Pancreas (tissue), 10 donors: ENCODE measurements around the gene WDR7. TPM values are rescaled to one million over a fixed set of nuclear protein-coding genes. Genes with fewer than 3 reads are reported as not detected.

Experiments used
- ATAC-seq, 4 donors: fragments of 200-7000 bp; cut with Tn5 transposase; one replicate each; pipeline versions ENCODE4 v1.8.0 to v1.9.1; 2020; ENCODE audit warnings: mild to moderate bottlenecking in 4 of 4, moderate library complexity in 4 of 4
- DNase-seq, 6 donors: peaks; one replicate each; pipeline ENCODE4 v3.0.0-alpha.2; 2020
- FAIRE-seq: peaks from 2 replicates; lab custom pipeline; 2012; peaks lifted over from hg19 to GRCh38; lab: Jason Lieb, UNC
- H3K27ac ChIP-seq, 4 donors: fragments of 200-600 bp; sonication (generic); 1 replicate in 3 of 4; 2 replicates in 1 of 4; pipeline versions ENCODE4 v1.5.0 to v1.8.0; 2020
- H3K27me3 ChIP-seq, 4 donors: fragments of 200-600 bp; one replicate each; pipeline ENCODE4 v1.8.0; 2021
- H3K36me3 ChIP-seq, 3 donors: fragments of 200-600 bp; sonication (generic) in 1 of 3; one replicate each; pipeline versions ENCODE4 v1.5.0 to v1.8.0; 2020 to 2021
- H3K4me1 ChIP-seq, 3 donors: fragments of 200-600 bp; one replicate each; pipeline ENCODE4 v1.8.0; 2021
- H3K4me3 ChIP-seq, 4 donors: fragments of 200-600 bp; sonication (generic) in 2 of 4; one replicate each; pipeline versions ENCODE4 v1.5.0 to v1.8.0; 2020 to 2021
- H3K9me3 ChIP-seq, 4 donors: fragments of 200-600 bp; one replicate each; pipeline ENCODE4 v1.8.0; 2021
- WGBS, 2 donors: extraction: QIAGEN DNeasy Blood & Tissue Kit; methylation state at CpG; one replicate each; pipeline ENCODE4 v1.1.7; 2013; 5-methylcytosine and 5-hydroxymethylcytosine counted together
- intact Hi-C, 3 donors: fragments of 100-400 bp; cut with DNase I; formaldehyde crosslinking; loops; one replicate each; pipeline versions ENCODE4 v1.11.1 to v1.14.2; 2022
- polyA plus RNA-seq, 2 donors: library from polyadenylated mRNA; stranded (reverse); fragments of 200-250 nt; gene quantifications; one replicate each; pipeline ENCODE4 v1.2.3, GENCODE V29; 2013
- total RNA-seq, 6 donors: library from RNA; stranded (reverse); fragmentation: NEBNext Ultra II Directional in 4 of 6; extraction: Animal tissue kit (Norgen Biotek cat#: 25700) in 4 of 6; gene quantifications; one replicate each; pipeline versions ENCODE4 v1.2.1 to v1.2.4, GENCODE V29; 2021 to 2023
- TF ChIP-seq, protein P1 (sequence below), 4 donors: fragments of 200-600 bp; sonication (generic) in 3 of 4; IDR thresholded peaks; one replicate each; pipeline versions ENCODE4 v1.5.0 to v1.8.0; 2021; ENCODE audit warnings: antibody characterized with exemption in 4 of 4
- donor health status: healthy with polysubstance abuse.
- donor health status: DM: no; HTN: no; CAD: no; lungs with moderate emphysema.
- donor health status: DM: no; HTN: no; CAD: no.
- donor health status: control.
- donor health status: control.
- donor health status: Bipolar disorder and iron deficiency.
- donor health status: DM: yes; HTN: yes; CAD: no.
- donor health status: DM: no; HTN: no; CAD: no.
- donor health status: DM: no; HTN: no; CAD: no.
- donor health status: DM: yes; HTN: yes; CAD: no.

WDR7 gene
- total and polyA plus RNA-seq, 8 donors = 2.5 to 14.4 (median 10.3) TPM

DNA sequence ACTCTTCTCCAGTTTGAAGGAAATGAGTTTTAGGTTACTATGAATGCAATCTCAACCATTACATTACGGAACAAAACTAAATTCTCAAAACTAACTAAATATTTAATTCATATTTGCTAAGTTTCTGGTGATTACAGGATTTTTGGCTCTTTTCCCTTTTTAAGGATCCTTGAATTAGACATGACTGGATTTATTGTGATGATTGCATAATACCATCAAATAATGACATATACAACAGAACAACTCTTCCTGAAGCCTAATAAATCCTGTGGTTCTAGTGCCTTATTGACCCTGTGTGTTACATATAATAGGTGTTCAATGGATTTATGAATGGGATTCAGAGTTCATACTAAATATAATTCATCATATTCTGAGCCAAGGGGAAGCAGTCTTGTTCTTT lies 90.5 kb downstream of the WDR7 start:
- intact Hi-C loops = loop anchor here in 1 of 3 donors (10.0 kb wide), 1 partner anchor 823 kb away; no protein-coding TSS in a partner anchor

DNA sequence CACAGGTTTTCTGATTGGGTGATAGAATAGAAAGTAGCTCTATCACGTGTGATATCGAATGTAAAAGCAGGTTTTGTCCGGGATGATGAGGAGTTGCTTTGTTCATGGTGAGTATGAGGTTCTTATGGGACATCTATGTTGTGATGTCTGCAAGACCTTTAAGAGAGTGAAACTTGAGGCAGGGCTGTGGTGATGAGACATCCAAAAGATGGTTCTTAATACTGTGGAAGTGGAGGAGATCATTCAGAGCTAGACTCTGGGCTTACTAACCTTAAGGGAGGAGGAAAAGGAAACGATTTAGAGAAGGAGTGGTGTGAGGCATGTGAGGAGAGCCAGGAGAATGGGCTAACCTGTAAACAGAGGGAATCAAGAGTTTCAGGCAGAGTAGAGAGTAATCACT lies 92.0 kb downstream of the WDR7 start:
- intact Hi-C loops = loop anchor here in 1 of 3 donors (10.0 kb wide), 1 partner anchor 822 kb away; no protein-coding TSS in a partner anchor
- no peaks in the 10 kb centered on the region for H3K4me1 ChIP-seq
- no peak for FAIRE-seq
- H3K27ac ChIP-seq = no peak overlapping the region
- WGBS, 2 donors = 88 to 93% methylated on average over 4 of the region's 4 CpGs
- no peak overlapping the region for H3K4me3 ChIP-seq
- TF ChIP-seq, protein P1, sequence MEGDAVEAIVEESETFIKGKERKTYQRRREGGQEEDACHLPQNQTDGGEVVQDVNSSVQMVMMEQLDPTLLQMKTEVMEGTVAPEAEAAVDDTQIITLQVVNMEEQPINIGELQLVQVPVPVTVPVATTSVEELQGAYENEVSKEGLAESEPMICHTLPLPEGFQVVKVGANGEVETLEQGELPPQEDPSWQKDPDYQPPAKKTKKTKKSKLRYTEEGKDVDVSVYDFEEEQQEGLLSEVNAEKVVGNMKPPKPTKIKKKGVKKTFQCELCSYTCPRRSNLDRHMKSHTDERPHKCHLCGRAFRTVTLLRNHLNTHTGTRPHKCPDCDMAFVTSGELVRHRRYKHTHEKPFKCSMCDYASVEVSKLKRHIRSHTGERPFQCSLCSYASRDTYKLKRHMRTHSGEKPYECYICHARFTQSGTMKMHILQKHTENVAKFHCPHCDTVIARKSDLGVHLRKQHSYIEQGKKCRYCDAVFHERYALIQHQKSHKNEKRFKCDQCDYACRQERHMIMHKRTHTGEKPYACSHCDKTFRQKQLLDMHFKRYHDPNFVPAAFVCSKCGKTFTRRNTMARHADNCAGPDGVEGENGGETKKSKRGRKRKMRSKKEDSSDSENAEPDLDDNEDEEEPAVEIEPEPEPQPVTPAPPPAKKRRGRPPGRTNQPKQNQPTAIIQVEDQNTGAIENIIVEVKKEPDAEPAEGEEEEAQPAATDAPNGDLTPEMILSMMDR (IDR thresholded peaks at IDR 0.05) = no peak
- H3K27me3 ChIP-seq = no peaks in the 10 kb centered on the region
- ATAC-seq = no peak
- DNase-seq = no peak
- H3K36me3 ChIP-seq = no peaks in the 10 kb centered on the region
- no peaks in the 10 kb centered on the region for H3K9me3 ChIP-seq

More for the DNA sequence above, 90.5 kb downstream of the WDR7 start:
- WGBS, 2 donors = 79 to 83% methylated on average over 1 of the region's 1 CpG
- Histone ChIP-seq H3K36me3 (no peaks in the 10 kb centered on the region), H3K4me1 (no peaks in the 10 kb centered on the region), H3K27me3 (no peaks in the 10 kb centered on the region), H3K27ac (no peak overlapping the region), H3K4me3 (no peak overlapping the region), H3K9me3 (no peaks in the 10 kb centered on the region)
- TF ChIP-seq, protein P1 (IDR thresholded peaks at IDR 0.05) = no peak
- DNase-seq (no peak), ATAC-seq (no peak), FAIRE-seq (no peak)

DNA sequence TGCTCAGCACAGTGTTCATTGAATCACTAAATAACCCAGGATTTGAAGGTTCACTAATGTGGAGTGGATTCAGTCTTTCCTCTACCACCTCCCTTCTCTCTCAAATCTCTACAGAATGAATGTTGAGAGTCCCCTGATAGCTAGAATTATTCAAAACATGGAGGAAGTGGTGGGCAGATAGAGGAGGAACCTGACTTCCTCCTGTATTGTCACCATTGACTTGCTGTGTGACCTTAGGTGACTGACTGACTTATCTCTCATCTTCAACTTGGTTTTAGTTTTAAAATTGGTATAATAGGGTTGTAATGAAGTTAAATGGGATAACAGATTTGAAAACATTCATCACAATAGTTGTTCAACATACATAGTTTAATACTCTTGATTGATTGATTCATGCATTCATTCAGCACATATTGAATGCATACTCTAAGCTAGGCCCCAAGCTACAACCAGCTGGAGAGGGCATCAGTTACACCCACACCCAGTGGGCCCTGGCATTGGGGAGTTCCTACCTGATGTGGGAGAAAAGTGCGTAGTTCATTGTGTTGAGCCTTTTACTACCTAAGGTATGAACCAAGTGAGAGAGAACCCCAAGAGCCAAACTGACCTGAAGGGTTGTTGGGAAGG lies 96.0 kb downstream of the WDR7 start:
- Histone ChIP-seq H3K4me1 (no peaks in the 10 kb centered on the region), H3K4me3 (no peak overlapping the region), H3K9me3 (no peaks in the 10 kb centered on the region), H3K36me3 (no peaks in the 10 kb centered on the region), H3K27ac (no peak overlapping the region), H3K27me3 (no peaks in the 10 kb centered on the region)
- WGBS, 2 donors = 91 to 100% methylated on average over 1 of the region's 1 CpG
- TF ChIP-seq, protein P1 (IDR thresholded peaks at IDR 0.05) = no peak
- FAIRE-seq (no peak), DNase-seq (no peak), ATAC-seq (no peak)
- intact Hi-C loops = loop anchor here in 1 of 3 donors (10.0 kb wide), 1 partner anchor 818 kb away; no protein-coding TSS in a partner anchor

DNA sequence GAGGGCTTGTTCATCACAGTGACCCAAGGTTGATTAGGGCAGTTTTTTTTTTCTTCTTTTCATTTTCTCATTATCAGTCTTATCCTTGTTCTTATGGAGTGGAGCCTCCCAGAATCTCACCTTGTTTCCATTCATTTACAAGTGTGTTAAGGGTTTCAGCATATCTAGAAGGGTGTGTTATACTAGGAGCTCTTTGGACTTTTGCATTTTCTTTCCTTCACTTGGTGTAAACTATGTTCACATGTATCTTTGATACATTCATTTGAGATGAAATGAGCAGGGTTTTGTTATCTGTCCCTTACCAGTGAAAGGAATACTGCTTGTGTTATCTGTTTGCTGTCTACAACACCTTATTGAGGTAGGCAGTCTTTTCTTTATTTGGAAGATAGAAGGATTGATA lies 96.7 kb downstream of the WDR7 start:
- no peak for ATAC-seq
- intact Hi-C loops = loop anchor here in 1 of 3 donors (10.0 kb wide), 1 partner anchor 817 kb away; no protein-coding TSS in a partner anchor

More for the DNA sequence above, 96.7 kb downstream of the WDR7 start:
- DNase-seq (no peak), FAIRE-seq (no peak)
- no peaks in the 10 kb centered on the region for H3K4me1 ChIP-seq
- no peaks in the 10 kb centered on the region for H3K36me3 ChIP-seq
- H3K27me3 ChIP-seq = no peaks in the 10 kb centered on the region
- TF ChIP-seq, protein P1 (IDR thresholded peaks at IDR 0.05) = no peak
- H3K27ac ChIP-seq = no peak overlapping the region
- H3K9me3 ChIP-seq = no peaks in the 10 kb centered on the region
- no peak overlapping the region for H3K4me3 ChIP-seq
